ENCODE data around the gene CMTM6.

DNA sequence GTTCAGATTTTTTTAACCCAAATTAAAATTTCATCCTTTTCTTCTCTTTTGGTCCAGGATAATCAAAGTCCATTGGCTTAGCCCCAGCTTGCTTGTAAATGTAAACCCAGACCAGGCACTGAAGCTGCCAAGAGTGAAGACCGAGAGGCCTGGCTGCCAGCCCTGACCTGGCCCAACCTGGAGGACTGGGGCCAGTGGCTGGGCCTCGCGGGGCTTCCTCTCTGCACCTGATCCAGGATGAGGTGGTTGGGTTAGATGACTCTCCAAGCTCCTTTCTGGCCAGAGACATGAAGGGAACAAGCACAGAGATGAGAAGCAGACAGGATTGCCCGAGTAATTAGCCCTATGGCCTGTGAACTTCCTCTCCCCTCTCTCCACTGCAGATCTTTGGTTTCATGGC lies 50.6 kb downstream of the CMTM6 start:
- TF ChIP-seq, protein P1, sequence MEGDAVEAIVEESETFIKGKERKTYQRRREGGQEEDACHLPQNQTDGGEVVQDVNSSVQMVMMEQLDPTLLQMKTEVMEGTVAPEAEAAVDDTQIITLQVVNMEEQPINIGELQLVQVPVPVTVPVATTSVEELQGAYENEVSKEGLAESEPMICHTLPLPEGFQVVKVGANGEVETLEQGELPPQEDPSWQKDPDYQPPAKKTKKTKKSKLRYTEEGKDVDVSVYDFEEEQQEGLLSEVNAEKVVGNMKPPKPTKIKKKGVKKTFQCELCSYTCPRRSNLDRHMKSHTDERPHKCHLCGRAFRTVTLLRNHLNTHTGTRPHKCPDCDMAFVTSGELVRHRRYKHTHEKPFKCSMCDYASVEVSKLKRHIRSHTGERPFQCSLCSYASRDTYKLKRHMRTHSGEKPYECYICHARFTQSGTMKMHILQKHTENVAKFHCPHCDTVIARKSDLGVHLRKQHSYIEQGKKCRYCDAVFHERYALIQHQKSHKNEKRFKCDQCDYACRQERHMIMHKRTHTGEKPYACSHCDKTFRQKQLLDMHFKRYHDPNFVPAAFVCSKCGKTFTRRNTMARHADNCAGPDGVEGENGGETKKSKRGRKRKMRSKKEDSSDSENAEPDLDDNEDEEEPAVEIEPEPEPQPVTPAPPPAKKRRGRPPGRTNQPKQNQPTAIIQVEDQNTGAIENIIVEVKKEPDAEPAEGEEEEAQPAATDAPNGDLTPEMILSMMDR (IDR thresholded peaks at IDR 0.05): no peak
- TF ChIP-seq POLR2A (IDR thresholded peaks at IDR 0.05): no peak

Measured in heart left ventricle (tissue), 13 donors.